Calu3 (cell line): Measurements from ENCODE around the gene ZNF587. TPM values are rescaled to one million over a fixed set of nuclear protein-coding genes. Genes with fewer than 3 reads are reported as not detected.

Source experiments
- BruUV-seq: library from RNA; stranded (reverse); fragments of 400-500 nt; replicated peaks from 2 replicates; lab custom pipeline; 2021; lab: Mats Ljungman, UMichigan
- CTCF ChIA-PET: fragments of 300-600 bp; sonication (Branson Sonifier 250); formaldehyde crosslinking; loops from one replicate; lab custom pipeline; 2022; ENCODE audit warnings: antibody characterized with exemption; lab: Charles Lee
- DNase-seq: peaks from one replicate; pipeline ENCODE4 v3.0.0; 2022
- H3K27ac Mint-ChIP-seq: one replicate; pipeline ENCODE4 v1.8.0; 2022; ENCODE audit warnings: mixed read lengths; ENCODE audit not compliant: unreplicated experiment
- H3K27me3 Mint-ChIP-seq: one replicate; pipeline ENCODE4 v1.8.0; 2022; ENCODE audit warnings: mixed read lengths; ENCODE audit not compliant: unreplicated experiment
- H3K36me3 Mint-ChIP-seq: one replicate; pipeline ENCODE4 v1.8.0; 2022; ENCODE audit warnings: mild to moderate bottlenecking, moderate library complexity, mixed read lengths; ENCODE audit not compliant: insufficient read depth, unreplicated experiment
- H3K4me1 Mint-ChIP-seq: one replicate; pipeline ENCODE4 v1.8.0; 2022; ENCODE audit warnings: mild to moderate bottlenecking, low read depth, mixed read lengths; ENCODE audit not compliant: unreplicated experiment
- H3K4me3 Mint-ChIP-seq: one replicate; pipeline ENCODE4 v1.8.0; 2022; ENCODE audit warnings: mild to moderate bottlenecking, low read depth, moderate library complexity, mixed read lengths; ENCODE audit not compliant: unreplicated experiment
- H3K9me3 Mint-ChIP-seq: one replicate; pipeline ENCODE4 v1.8.0; 2022; ENCODE audit warnings: low read depth, mixed read lengths; ENCODE audit not compliant: unreplicated experiment
- intact Hi-C: fragments of 100-400 bp; cut with micrococcal nuclease; formaldehyde crosslinking; loops from one replicate; pipeline ENCODE4 v1.10.0; 2022; ENCODE audit not compliant: unreplicated experiment
- total RNA-seq: library from RNA; stranded (reverse); gene quantifications from 2 replicates; pipeline ENCODE4 v1.2.3, GENCODE V29; 2022
- TF ChIP-seq, protein P1 (sequence below): fragments of 200-600 bp; IDR thresholded peaks from one replicate; pipeline ENCODE4 v1.8.0; 2022; ENCODE audit warnings: antibody characterized with exemption; ENCODE audit not compliant: unreplicated experiment

Gene ZNF587
- total RNA-seq, 1 experiment from 2014 or later = 113 TPM

DNA sequence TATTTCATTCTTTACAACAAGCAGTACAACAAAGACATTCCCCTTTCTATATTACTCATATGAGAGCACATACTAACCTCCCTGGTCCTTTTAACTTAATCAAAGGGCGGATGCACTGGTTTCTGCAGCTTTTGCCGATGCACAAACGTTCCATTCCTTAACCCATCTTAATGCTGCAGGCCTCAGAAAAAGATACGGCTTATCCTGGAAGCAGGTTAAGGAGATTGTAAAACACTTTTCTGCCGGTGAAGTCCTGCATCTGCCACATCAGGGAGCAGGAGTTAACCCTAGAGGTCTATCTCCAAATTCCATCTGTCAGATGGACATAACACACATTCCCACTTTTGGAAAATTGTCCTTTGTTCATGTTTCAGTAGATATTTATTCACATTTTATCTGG, 50.7 kb downstream of the ZNF587 start:
- Mint-ChIP-seq H3K9me3 (peaks cover 26% of the 10 kb centered on the region), H3K4me1 (no peaks in the 10 kb centered on the region), H3K27me3 (no peaks in the 10 kb centered on the region), H3K36me3 (no peaks in the 10 kb centered on the region), H3K27ac (no peak overlapping the region), H3K4me3 (no peak overlapping the region)
- CTCF ChIA-PET = no interaction called here
- BruUV-seq = no TSS peak
- TF ChIP-seq, protein P1, sequence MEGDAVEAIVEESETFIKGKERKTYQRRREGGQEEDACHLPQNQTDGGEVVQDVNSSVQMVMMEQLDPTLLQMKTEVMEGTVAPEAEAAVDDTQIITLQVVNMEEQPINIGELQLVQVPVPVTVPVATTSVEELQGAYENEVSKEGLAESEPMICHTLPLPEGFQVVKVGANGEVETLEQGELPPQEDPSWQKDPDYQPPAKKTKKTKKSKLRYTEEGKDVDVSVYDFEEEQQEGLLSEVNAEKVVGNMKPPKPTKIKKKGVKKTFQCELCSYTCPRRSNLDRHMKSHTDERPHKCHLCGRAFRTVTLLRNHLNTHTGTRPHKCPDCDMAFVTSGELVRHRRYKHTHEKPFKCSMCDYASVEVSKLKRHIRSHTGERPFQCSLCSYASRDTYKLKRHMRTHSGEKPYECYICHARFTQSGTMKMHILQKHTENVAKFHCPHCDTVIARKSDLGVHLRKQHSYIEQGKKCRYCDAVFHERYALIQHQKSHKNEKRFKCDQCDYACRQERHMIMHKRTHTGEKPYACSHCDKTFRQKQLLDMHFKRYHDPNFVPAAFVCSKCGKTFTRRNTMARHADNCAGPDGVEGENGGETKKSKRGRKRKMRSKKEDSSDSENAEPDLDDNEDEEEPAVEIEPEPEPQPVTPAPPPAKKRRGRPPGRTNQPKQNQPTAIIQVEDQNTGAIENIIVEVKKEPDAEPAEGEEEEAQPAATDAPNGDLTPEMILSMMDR = no peak
- DNase-seq = no peak
- intact Hi-C loops = no loop called here

DNA sequence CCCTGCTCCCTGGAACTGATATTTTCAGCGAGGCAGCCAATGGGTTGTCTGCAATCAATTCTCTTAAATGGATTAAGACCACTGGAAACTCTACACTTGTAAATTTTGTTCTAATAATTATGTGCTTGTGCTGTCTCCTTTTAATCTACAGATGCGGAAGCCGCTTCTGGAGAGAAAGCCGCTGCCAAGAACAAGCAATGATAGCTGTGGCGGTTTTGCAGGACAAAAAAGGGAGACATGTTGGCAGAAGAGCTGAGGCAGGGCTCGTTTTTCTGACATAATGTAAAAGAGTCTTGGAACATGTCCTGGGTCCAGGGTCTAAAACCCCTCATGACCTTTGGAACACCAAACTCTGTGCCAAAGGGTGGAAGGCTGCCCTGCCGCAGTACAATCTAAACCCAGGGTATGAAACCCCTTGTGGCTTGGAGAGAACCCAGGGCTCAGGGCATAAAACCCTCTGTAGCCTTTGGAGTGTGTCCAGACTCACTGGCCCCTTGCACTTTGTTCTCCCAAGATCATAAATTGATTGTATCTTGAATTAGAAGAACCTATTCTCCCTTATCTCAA, 54.0 kb downstream of the ZNF587 start:
- Mint-ChIP-seq H3K4me3 (no peak overlapping the region), H3K9me3 (peaks cover 14% of the 10 kb centered on the region), H3K27ac (no peak overlapping the region), H3K4me1 (no peaks in the 10 kb centered on the region), H3K27me3 (no peaks in the 10 kb centered on the region), H3K36me3 (no peaks in the 10 kb centered on the region)
- intact Hi-C loops = no loop called here
- CTCF ChIA-PET = no interaction called here
- no TSS peak for BruUV-seq
- TF ChIP-seq, protein P1 = no peak
- no peak for DNase-seq

DNA sequence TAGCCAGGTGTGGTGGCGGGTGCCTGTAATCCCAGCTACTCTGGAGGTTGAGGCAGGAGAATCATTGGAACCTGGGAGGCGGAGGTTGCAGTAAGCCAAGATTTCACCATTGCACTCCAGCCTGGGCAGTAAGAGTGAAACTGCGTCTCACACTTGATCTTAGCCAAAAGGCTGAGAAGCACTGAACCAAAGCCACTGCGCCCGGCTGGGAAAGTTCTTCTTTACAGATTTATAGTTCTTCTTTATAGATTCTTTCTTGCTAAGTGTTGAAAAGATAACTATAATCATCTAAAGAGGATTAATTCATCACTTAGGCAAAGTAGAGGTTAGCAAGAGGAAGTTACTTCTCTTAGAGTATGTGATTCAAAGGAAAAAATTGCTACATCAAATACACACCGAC, 55.6 kb downstream of the ZNF587 start:
- intact Hi-C loops = no loop called here
- H3K36me3 Mint-ChIP-seq = peaks cover 3% of the 10 kb centered on the region
- H3K27me3 Mint-ChIP-seq = no peaks in the 10 kb centered on the region
- no peak overlapping the region for H3K27ac Mint-ChIP-seq
- no TSS peak for BruUV-seq
- CTCF ChIA-PET = no interaction called here
- H3K4me1 Mint-ChIP-seq = no peaks in the 10 kb centered on the region
- no peak overlapping the region for H3K4me3 Mint-ChIP-seq
- peaks cover 14% of the 10 kb centered on the region for H3K9me3 Mint-ChIP-seq
- no peak for DNase-seq
- TF ChIP-seq, protein P1 = no peak

DNA sequence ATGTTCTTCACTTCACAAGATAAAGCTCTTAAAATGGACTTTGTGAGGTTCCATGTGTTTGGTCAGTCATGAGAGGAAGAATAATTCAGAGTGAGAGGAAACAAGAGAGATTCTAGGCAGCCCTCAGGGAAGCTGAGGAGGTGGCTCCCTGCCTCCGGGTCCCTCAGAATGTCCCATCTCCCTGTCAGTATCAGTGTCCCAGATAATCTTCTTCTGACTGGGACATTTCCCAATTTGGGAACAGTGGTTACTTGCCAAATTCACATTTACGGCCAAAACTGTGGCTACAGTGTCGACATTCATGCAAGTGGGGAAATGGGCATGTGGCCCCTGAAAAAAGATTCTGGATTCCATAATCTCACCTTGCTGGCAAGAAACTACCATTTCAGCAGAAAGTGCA, 57.7 kb downstream of the ZNF587 start:
- H3K4me1 Mint-ChIP-seq = no peaks in the 10 kb centered on the region
- H3K27ac Mint-ChIP-seq = no peak overlapping the region
- BruUV-seq = no TSS peak
- H3K27me3 Mint-ChIP-seq = no peaks in the 10 kb centered on the region
- peaks cover 20% of the 10 kb centered on the region for H3K36me3 Mint-ChIP-seq
- intact Hi-C loops = no loop called here
- CTCF ChIA-PET = no interaction called here
- H3K4me3 Mint-ChIP-seq = no peak overlapping the region
- DNase-seq = no peak
- TF ChIP-seq, protein P1 = no peak
- peaks cover 18% of the 10 kb centered on the region for H3K9me3 Mint-ChIP-seq
